Choroid plexus epithelial cell (primary cell): ENCODE data around the gene AZGP1.
"Not testable (repeated sequence)": the region's sequence is repeated elsewhere in the genome, so short reads cannot be mapped to it uniquely, and the experiment has no call there.

Source experiments
- DNase-seq: peaks from one replicate; pipeline ENCODE4 v3.0.0-alpha.2; 2010; ENCODE audit warnings: low read depth
- H3K4me3 ChIP-seq: 2 replicates; pipeline ENCODE4 v1.5.1; 2011; ENCODE audit warnings: low read depth, mild to moderate bottlenecking, control low read depth, low read length, moderate library complexity
- CTCF ChIP-seq: conservative IDR thresholded peaks from 2 replicates; pipeline ENCODE4 v1.5.1; 2011; ENCODE audit warnings: low read depth, mild to moderate bottlenecking, control low read depth, inconsistent platforms, low read length, moderate library complexity

Gene AZGP1

GRCh38 chr7:100017300-100017699 lies 41.5 kb upstream of the AZGP1 start:
- TF ChIP-seq CTCF: no peak
- no peak overlapping the region for H3K4me3 ChIP-seq
- no peak for DNase-seq

- peak overlapping the region; percentile 95 for H3K4me3 ChIP-seq
- peak; percentile 50 for DNase-seq
- peak; percentile 14 for TF ChIP-seq CTCF
These were observed 40.5 kb upstream of the AZGP1 start for GRCh38 chr7:100016215-100016901.

- peak; percentile 96 for DNase-seq
- no peak for TF ChIP-seq CTCF
- H3K4me3 ChIP-seq: peak within 1 kb of the TSS; percentile 95
These were observed 39.7 kb upstream of the AZGP1 start, which contains the start of gene ZKSCAN1 for GRCh38 chr7:100015232-100016214. ZKSCAN1 (plus strand) TSS chr7:100015596; CDS start chr7:100023507, 7,911 bp downstream.

GRCh38 chr7:100013328-100013676 lies 37.5 kb upstream of the AZGP1 start:
- H3K4me3 ChIP-seq: no peak overlapping the region
- TF ChIP-seq CTCF: no peak
- no peak for DNase-seq

GRCh38 chr7:100012385-100013327 lies 36.8 kb upstream of the AZGP1 start:
- H3K4me3 ChIP-seq, DNase-seq: not testable (repeated sequence)

GRCh38 chr7:100011516-100011915 lies 35.7 kb upstream of the AZGP1 start:
- no peak overlapping the region for H3K4me3 ChIP-seq
- no peak for DNase-seq
- no peak for TF ChIP-seq CTCF
